NK-92 (cell line): ENCODE results near the gene TPSAB1.

Source experiments
- DNase-seq: peaks from one replicate; lab custom pipeline; 2025; ENCODE audit not compliant: unreplicated experiment; lab: John Stamatoyannopoulos, UW

TPSAB1 gene

DNA sequence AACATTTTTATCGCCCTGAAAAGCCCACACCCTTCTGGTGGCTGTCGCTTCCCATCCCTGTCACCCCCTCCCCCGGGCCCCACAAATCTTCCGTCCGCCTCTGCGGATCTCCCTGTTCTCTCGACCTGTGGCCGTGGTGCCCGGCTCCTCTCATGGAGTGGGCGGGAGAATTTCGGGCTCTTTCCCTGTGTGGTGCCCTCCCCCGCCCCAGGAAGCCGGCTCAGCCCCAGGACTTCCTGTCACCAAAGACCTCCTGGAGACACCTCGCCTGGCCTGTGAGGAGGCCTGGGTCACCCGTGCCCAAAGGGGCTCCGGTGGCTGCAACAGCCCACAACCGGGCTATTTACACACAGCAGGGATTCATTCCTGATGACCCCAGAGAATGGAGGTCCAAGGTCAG lies 42.8 kb downstream of the TPSAB1 start:
- DNase-seq, result no peak

DNA sequence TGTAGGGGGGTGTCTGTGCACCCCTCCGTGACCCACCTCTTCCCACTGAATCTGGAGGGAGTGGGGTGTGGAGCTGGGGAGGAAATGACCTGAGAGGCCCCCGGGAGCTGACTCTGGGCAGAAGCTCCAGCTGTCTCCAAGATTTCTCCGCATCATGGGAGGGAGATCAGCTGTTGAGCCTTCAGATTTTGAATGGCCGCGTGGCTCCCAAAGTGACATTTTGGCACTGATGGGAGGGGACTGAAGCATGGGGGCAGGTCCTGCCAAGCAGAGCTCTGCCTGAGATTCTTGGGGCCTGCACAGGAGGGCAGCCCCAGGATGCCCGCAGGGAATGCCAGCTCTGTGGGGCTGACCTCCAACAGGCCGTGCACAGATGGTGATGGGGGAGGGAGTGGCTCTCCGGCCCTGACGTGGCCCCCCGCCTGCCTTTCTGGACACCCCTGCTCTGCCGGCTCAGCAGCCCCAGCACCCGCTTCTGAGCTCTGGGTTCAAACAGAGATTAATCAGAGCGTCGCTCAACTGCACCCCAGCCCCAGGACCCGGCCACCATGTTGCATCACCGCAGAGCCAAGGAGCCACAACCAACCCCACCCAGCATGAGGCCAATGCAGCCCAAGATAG lies 43.6 kb downstream of the TPSAB1 start:
- DNase-seq, result no peak

DNA sequence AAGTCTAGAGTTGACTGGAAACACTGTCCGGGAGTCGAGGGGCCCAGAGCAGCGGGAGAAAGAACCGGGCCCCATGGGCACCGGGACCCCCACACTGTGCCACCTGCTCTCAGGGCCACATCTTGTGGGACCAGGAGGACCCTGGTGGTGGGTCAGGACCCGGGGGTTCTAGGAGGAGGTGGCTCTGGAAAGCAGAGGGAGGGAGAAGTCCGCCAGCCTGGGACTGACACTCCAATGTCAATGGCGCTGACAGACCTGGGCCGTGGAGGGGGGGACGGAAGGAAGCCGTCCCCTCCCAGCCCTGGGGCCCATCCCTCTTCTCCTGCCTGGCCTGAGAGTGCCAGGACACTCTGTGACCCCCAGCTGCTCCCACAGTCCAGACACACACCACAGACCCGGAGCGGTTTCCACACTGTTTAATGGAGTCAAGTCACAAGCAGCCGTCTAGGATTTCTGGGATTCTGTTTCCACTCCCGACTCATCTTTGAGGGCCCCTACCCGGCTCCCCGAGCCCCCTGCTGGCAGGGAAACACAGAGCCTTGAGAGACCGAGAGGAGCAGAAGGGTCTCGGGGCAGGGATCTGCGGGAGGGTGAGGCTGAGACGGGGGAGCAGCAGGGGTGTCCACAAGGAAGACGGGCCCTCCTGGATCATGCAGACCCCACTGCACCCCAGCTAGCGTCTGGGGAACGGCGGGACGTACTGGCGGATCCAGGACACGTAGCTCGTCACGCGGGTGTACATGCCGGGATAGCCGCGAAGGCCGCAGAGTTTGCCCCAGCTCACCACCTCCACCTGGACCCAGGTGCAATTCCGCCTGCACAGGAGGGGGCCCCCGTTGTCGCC lies 45.4 kb downstream of the TPSAB1 start:
- DNase-seq, result no peak

DNA sequence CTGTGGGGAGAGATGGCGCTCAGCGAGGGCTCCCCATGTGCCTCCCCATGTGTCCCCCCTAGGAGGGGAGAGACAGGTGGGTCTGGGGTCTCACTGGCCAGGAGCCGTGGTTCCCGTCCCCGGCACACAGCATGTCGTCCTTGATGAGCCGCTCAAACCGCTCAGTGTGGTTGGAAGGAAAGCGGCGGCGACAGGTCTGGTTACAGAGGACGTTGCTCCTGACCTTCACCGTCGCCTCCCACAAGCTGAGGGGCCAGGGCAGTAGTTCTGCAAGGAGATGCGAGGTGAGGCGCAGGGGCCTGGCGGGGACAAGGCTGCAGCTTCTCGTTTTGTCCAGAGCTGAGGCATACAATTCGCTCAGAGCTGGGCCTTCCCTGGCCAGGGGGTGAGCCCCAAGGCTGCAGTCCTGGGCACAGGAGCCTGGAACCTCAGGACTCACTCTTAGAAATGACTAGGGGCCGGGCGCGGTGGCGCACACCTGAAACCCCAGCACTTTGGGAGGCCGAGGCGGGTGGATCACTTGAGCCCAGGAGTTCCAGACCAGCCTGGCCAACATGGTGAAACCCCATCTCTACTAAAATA lies 46.1 kb downstream of the TPSAB1 start:
- DNase-seq, result no peak

DNA sequence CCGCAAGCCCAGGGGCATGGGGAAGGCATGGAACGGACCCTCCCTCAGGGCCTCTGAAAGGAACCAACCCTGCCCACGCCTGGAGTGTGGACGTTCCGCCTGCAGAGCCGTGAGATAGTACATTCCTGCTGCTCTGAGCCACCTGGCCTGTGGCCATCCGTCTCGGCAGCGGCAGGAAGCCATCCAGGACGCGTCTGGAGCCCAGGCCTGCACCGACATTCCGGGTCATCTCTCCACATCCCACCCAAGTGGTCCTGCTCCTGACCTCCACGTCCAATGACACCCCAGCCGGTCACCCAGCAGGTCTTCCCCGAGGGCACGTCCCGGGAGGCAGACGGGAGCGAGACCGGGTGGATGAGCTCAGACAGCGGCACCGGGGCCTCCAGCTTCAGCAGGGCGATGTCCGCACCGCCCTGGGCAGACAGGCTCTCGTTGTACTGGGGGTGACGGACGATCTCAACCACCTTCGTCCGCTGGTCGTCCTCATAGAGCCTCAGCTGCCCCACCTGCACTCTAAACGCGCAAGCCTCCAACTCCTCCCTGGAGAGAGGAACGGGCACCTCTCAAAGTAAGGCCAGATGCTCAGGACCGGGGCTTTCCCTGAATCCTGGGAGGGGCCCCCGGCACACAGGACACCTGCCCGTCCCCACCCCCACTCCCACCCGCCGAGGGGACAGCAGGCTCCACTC lies 47.6 kb downstream of the TPSAB1 start:
- no peak for DNase-seq

DNA sequence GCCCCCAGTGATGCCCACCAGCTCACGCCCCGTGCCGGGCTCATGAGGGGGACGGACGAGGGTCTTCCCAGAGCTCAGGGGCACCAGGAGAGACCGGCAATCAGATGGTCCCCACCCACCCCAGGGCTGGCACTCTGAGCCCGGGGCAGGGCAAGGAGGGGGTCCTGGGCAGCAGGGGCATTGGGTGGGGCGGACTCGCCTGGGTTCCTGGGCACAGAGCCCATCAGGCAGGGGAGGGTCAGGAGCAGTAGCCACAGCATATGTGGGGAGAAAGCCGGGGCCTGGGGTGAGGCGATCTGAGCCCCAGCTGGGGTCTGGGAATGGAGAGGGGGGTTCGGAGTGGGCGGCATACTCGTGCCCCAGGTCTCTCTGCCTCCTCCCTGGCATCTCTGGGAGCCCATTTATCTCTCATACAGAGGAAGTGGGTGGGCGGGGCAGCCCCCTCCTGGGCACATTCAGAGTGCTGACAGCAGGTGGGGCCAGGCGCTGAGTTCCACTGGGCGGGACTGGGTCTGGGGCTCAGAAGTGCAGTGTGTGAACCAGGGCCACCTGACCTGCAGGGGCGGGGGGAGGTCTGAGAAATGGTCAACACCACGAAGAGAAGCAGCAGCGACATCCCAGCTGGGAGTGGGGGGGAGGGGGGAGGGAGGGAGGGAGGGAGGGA lies 48.4 kb downstream of the TPSAB1 start:
- no peak for DNase-seq

DNA sequence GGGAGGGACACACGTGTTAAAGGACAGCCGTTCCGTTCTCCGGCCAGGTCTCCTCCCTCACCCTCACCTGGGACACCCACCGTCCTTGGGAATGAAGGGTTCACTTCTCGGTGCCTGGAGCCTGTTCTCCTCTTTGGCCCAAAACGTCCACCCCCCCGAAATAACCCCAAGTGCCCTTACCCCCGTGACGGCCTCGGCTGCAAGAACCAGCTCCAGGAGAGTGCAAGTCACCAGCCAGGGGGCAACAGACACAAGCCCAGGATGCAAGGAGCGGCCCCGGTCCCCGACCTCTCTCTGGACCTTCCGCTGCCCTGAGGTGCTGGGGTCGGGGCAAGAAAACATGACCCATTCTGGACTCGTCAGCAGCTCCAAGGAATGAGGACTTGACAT lies 49.0 kb downstream of the TPSAB1 start:
- no peak for DNase-seq

DNA sequence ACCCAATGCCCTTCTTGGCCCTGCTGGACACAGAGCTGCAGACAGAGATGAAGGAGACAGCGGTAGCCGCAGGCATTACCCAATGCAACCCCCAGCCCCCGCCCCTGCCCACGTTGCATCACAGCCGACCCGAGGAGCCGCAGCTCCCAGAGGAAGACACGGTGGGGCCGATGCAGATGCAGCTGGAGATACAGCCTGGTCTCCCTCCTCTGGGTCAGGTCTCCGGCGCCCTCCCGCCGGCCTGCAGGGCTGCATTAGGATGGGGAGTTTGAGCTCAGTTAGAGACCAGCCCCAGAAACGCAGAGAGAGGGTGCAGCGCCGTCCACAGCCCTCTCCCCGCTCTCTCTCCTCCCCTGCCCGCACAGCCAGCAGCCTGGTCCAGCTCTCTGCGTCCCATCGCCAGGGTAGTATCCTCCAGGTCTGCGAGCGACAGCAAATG lies 49.6 kb downstream of the TPSAB1 start:
- no peak for DNase-seq

DNA sequence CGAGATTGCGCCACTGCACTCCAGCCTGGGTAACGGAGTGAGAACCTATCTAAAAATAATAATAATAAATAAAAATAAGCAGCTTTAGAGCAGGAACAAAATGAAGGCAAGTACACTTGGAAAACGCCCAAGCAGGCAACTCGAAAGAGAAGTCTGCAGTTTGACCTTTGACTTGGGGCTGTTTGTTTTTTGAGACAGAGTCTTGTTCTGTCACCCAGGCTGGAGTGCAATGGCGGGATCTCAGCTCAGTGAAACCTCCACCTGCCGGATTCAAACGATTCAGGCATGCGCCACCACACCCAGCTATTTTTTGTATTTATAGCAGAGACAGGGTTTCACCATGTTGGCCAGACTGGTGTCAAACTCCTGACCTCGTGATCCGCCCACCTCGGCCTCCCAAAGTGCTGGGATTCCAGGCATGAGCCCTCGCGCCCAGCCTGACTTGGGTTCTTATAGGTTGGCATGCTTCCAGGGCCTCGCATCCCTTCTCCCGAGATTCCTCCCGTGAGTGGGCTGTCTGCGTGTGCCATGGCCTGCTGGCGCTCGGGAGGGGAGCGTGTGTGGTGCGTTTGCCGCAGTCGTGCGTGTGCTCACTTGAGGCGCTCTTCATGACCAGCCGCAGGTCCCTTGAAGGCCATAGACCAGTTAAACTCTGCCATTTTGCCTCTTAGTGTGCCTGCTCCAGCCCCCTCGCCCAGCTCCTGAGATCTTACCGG lies 50.5 kb downstream of the TPSAB1 start:
- no peak for DNase-seq

DNA sequence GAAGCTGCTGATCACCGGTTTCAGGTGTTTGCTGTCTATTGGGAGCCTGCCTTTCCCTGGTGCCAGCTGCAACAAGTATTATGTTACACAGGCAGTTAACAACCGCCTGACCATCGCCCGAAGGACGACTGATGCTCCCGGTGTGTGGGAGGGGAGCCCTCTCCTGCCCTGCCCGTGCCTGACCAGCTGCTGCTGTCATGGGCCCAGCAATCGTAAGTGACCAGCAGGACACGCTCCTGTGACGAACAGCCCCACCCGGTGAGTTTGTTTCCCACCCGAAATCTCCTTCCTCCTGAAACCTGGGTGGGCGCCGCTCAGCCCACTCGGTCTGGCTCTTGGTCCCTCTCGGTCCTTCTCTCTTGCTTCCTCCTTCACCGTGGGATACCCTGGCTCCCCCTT lies 51.1 kb downstream of the TPSAB1 start:
- no peak for DNase-seq
